Left colon (tissue), 2 donors: Measurements from ENCODE around the gene P2RY13. TPM values are rescaled to one million over a fixed set of nuclear protein-coding genes. Genes with fewer than 3 reads are reported as not detected.
A peak's percentile ranks its signal among the peaks of the same experiment; 100 is the strongest.

ENCODE experiments used
- ATAC-seq: fragments of 200-7000 bp; cut with Tn5 transposase; one replicate; pipeline ENCODE4 v1.9.1; 2020; ENCODE audit warnings: mild to moderate bottlenecking, moderate library complexity
- DNase-seq, 2 donors: peaks; one replicate each; pipeline ENCODE4 v3.0.0-alpha.2; 2020
- intact Hi-C, 2 donors: fragments of 100-400 bp; cut with DNase I in 1 of 2; cut with micrococcal nuclease in 1 of 2; formaldehyde crosslinking; loops; one replicate each; pipeline versions ENCODE4 v1.11.2 to v1.14.0; 2022; cut with DNase I, micrococcal nuclease
- total RNA-seq, 2 donors: library from RNA; stranded (reverse); fragmentation: NEBNext Ultra II Directional; extraction: Animal tissue kit (Norgen Biotek cat#: 25700); gene quantifications; one replicate each; pipeline ENCODE4 v1.2.1, GENCODE V29; 2021
- donor health status: DM: no; HTN: no; CAD: no.
- donor health status: DM: yes; HTN: yes; CAD: no.

P2RY13 gene
- total RNA-seq, 2 donors from 2014 or later = 0.15 to 1.5 TPM

- DNase-seq (no peak), ATAC-seq (no peak)
- intact Hi-C loops = no loop called here
Measured at GRCh38 chr3:151303751-151304150, 25.6 kb downstream of the P2RY13 start.

- ATAC-seq (no peak), DNase-seq (no peak)
- intact Hi-C loops = no loop called here
Measured at GRCh38 chr3:151301787-151302186, 27.6 kb downstream of the P2RY13 start.

GRCh38 chr3:151300539-151300938 lies 28.8 kb downstream of the P2RY13 start:
- intact Hi-C loops = no loop called here
- DNase-seq (no peak), ATAC-seq (no peak)

- intact Hi-C loops = no loop called here
- DNase-seq (no peak), ATAC-seq (no peak)
Measured at GRCh38 chr3:151299006-151299405, 30.3 kb downstream of the P2RY13 start.

GRCh38 chr3:151297429-151297828 lies 31.9 kb downstream of the P2RY13 start:
- no peak for ATAC-seq
- intact Hi-C loops = no loop called here
- DNase-seq = no peak

- DNase-seq (no peak), ATAC-seq (no peak)
- intact Hi-C loops = no loop called here
Measured at GRCh38 chr3:151296226-151296625, 33.1 kb downstream of the P2RY13 start.

GRCh38 chr3:151293127-151293526 lies 36.2 kb downstream of the P2RY13 start:
- intact Hi-C loops = no loop called here
- no peak for ATAC-seq
- DNase-seq = no peak

- ATAC-seq = no peak
- intact Hi-C loops = no loop called here
- DNase-seq = no peak
Measured at GRCh38 chr3:151290673-151291072, 38.7 kb downstream of the P2RY13 start.

GRCh38 chr3:151289445-151289844 lies 39.9 kb downstream of the P2RY13 start:
- DNase-seq (no peak), ATAC-seq (no peak)
- intact Hi-C loops = loop anchor here in 1 of 2 donors (10.0 kb wide), 1 partner anchor 65 kb away; no protein-coding TSS in a partner anchor

- no peak for DNase-seq
- intact Hi-C loops = loop anchor here in 1 of 2 donors (10.0 kb wide), 1 partner anchor 61 kb away; no protein-coding TSS in a partner anchor
- ATAC-seq = no peak
Measured at GRCh38 chr3:151285940-151286339, 43.4 kb downstream of the P2RY13 start.

- DNase-seq (no peak), ATAC-seq (peak; percentile 69)
- intact Hi-C loops = loop anchor here (5.0 to 10.0 kb wide), 2 partner anchors 59 to 117 kb away; no protein-coding TSS in a partner anchor
Measured at GRCh38 chr3:151283907-151284461, 45.4 kb downstream of the P2RY13 start.

- intact Hi-C loops = loop anchor here (5.0 to 10.0 kb wide), 2 partner anchors 59 to 116 kb away; no protein-coding TSS in a partner anchor
- ATAC-seq = no peak
- no peak for DNase-seq
Measured at GRCh38 chr3:151283387-151283786, 46.0 kb downstream of the P2RY13 start.

GRCh38 chr3:151282921-151283320 lies 46.4 kb downstream of the P2RY13 start:
- ATAC-seq (peak; percentile 59), DNase-seq (no peak)
- intact Hi-C loops = loop anchor here (5.0 to 10.0 kb wide), 2 partner anchors 58 to 116 kb away; no protein-coding TSS in a partner anchor

GRCh38 chr3:151281671-151282324 lies 47.6 kb downstream of the P2RY13 start:
- ATAC-seq (no peak), DNase-seq (no peak)
- intact Hi-C loops = loop anchor here (2.0 to 10.0 kb wide), 3 partner anchors 51 to 114 kb away; no protein-coding TSS in a partner anchor

GRCh38 chr3:151278230-151278629 lies 51.1 kb downstream of the P2RY13 start, which contains the start of gene P2RY14:
TSS of gene P2RY14 (minus strand) at chr3:151278542. CDS start at chr3:151214316, 64,226 bp downstream.
- no peak for DNase-seq
- no peak for ATAC-seq
- intact Hi-C loops = no loop called here

GRCh38 chr3:151276687-151277042 lies 52.7 kb downstream of the P2RY13 start:
- intact Hi-C loops = no loop called here
- ATAC-seq (no peak), DNase-seq (no peak)

Other genes with a start within 250 kb of the P2RY13 start
- under 1 TPM; 0.37 to 0.45 TPM for gene MED12L, start 243.9 kb downstream of the P2RY13 start, total RNA-seq
- 1 to 10 TPM; 1.7 to 1.9 TPM for gene GPR171, start 126.3 kb downstream of the P2RY13 start, total RNA-seq
- 1 to 10 TPM; 2.0 to 7.3 TPM for gene P2RY14, start 51.0 kb downstream of the P2RY13 start, total RNA-seq
- not detected for gene GPR87, start 12.7 kb downstream of the P2RY13 start, total RNA-seq
- gene P2RY12, start 55.2 kb upstream of the P2RY13 start, total RNA-seq = under 1 TPM; 0.37 to 0.92 TPM
- gene IGSF10, start 131.5 kb upstream of the P2RY13 start, total RNA-seq = 1 to 10 TPM in 1 of 2 donors, under 1 TPM in 1; 0.89 to 1.8 TPM